CD4-positive, alpha-beta T cell (primary cell): Measurements from ENCODE around the gene WNK1. TPM values are rescaled to one million over a fixed set of nuclear protein-coding genes. Genes with fewer than 3 reads are reported as not detected.

Experiments used
- ATAC-seq: fragments of 200-7000 bp; cut with Tn5 transposase; one replicate; pipeline ENCODE4 v1.10.0; 2022; ENCODE audit warnings: mild to moderate bottlenecking; ENCODE audit not compliant: poor library complexity
- CTCF ChIA-PET: fragments of 350-600 bp; sonication (Branson Sonifier 250); formaldehyde crosslinking; loops from one replicate; lab custom pipeline; 2021; ENCODE audit warnings: antibody characterized with exemption, inconsistent platforms; lab: Charles Lee
- POLR2A ChIA-PET: fragments of 350-600 bp; sonication (Branson Sonifier 250); formaldehyde crosslinking; loops from one replicate; lab custom pipeline; 2021; ENCODE audit warnings: antibody characterized with exemption, inconsistent platforms; lab: Charles Lee
- DNase-seq, 14 experiments: peaks; one replicate each; pipeline ENCODE4 v3.0.0-alpha.2; 2013 to 2020; ENCODE audit warnings: mixed read lengths in 2 of 14
- H3K27ac ChIP-seq, 2 donors: one replicate each; pipeline versions ENCODE4 v1.5.1 to v1.7.0; 2013; ENCODE audit warnings: low read length in 2 of 2, low read depth in 1 of 2, mild to moderate bottlenecking in 1 of 2
- H3K27me3 ChIP-seq, 2 experiments: 1 replicate in 1 of 2; 2 replicates in 1 of 2; pipeline versions ENCODE4 v1.6.1 to v1.7.0; 2013; ENCODE audit warnings: low read length in 2 of 2, control low read depth in 1 of 2, mild to moderate bottlenecking in 1 of 2, moderate library complexity in 1 of 2; ENCODE audit not compliant: insufficient read depth in 2 of 2, control insufficient read depth in 1 of 2
- H3K36me3 ChIP-seq: one replicate; pipeline ENCODE4 v1.6.1; 2013; ENCODE audit warnings: low read length, control low read depth; ENCODE audit not compliant: insufficient read depth
- H3K4me1 ChIP-seq: one replicate; pipeline ENCODE4 v1.6.1; 2013; ENCODE audit warnings: low read length, control low read depth; ENCODE audit not compliant: insufficient read depth
- H3K4me3 ChIP-seq: one replicate; pipeline ENCODE4 v1.5.1; 2013; ENCODE audit warnings: mild to moderate bottlenecking, low read length, moderate library complexity
- H3K9me3 ChIP-seq, 2 experiments: 1 replicate in 1 of 2; 2 replicates in 1 of 2; pipeline versions ENCODE4 v1.6.1 to v1.7.0; 2013; ENCODE audit warnings: low read length in 2 of 2, mild to moderate bottlenecking in 2 of 2, control low read depth in 1 of 2, moderate library complexity in 1 of 2; ENCODE audit not compliant: control insufficient read depth in 1 of 2, insufficient read depth in 1 of 2
- H3K27ac Mint-ChIP-seq: one replicate; pipeline ENCODE4 v1.8.0; 2020; ENCODE audit warnings: mixed read lengths
- H3K27me3 Mint-ChIP-seq: one replicate; pipeline ENCODE4 v1.8.0; 2021; ENCODE audit warnings: mixed read lengths
- H3K36me3 Mint-ChIP-seq: one replicate; pipeline ENCODE4 v1.8.0; 2021; ENCODE audit warnings: low read depth, mixed read lengths
- H3K4me1 Mint-ChIP-seq: one replicate; pipeline ENCODE4 v1.8.0; 2021; ENCODE audit warnings: low read depth, mixed read lengths
- H3K4me3 Mint-ChIP-seq: one replicate; pipeline ENCODE4 v1.8.0; 2020; ENCODE audit warnings: mild to moderate bottlenecking, mixed read lengths
- H3K9me3 Mint-ChIP-seq: one replicate; pipeline ENCODE4 v1.8.0; 2020; ENCODE audit warnings: mixed read lengths
- intact Hi-C, 2 experiments: fragments of 100-400 bp; cut with DNase I in 1 of 2; cut with micrococcal nuclease in 1 of 2; formaldehyde crosslinking; loops; one replicate each; pipeline versions ENCODE4 v1.15.1 to v1.9.0; 2023 to 2025; cut with DNase I, micrococcal nuclease
- total RNA-seq, 174 experiments: library from RNA in 2 of 174; stranded (reverse) in 2 of 174; gene quantifications; one replicate each; pipeline ENCODE4 v1.2.3 and lab custom pipeline; 2021 to 2026
- TF ChIP-seq, protein P1 (sequence below): fragments of 200-600 bp; IDR thresholded peaks from one replicate; pipeline ENCODE4 v1.8.0; 2022; ENCODE audit warnings: antibody characterized with exemption, mild to moderate bottlenecking

The WNK1 gene
- total RNA-seq, 2 experiments from 2014 or later, result 193 to 198 TPM

DNA sequence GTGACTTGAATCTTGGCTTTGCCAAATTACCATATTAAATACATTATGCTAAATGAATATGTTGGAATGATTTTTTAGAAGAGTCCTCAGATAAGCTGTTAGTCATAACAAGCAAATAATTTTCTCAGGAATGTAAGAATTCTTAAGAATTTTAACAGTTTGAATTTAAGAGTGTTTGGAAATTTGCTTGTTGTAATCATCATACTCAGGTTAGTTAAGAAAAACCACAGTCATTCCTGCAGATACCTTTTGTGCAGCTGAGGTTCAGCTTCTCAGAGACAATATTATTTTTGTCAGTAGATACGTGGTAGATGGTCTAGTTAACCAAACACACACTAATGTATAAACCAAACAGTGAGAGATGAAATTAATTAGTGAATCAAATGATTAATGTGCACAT is 8.9 kb downstream of the WNK1 start:
- TF ChIP-seq, protein P1, sequence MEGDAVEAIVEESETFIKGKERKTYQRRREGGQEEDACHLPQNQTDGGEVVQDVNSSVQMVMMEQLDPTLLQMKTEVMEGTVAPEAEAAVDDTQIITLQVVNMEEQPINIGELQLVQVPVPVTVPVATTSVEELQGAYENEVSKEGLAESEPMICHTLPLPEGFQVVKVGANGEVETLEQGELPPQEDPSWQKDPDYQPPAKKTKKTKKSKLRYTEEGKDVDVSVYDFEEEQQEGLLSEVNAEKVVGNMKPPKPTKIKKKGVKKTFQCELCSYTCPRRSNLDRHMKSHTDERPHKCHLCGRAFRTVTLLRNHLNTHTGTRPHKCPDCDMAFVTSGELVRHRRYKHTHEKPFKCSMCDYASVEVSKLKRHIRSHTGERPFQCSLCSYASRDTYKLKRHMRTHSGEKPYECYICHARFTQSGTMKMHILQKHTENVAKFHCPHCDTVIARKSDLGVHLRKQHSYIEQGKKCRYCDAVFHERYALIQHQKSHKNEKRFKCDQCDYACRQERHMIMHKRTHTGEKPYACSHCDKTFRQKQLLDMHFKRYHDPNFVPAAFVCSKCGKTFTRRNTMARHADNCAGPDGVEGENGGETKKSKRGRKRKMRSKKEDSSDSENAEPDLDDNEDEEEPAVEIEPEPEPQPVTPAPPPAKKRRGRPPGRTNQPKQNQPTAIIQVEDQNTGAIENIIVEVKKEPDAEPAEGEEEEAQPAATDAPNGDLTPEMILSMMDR, result no peak
- no peak overlapping the region for H3K4me3 ChIP-seq
- H3K4me1 ChIP-seq, result peaks cover 48% of the 10 kb centered on the region
- no peaks in the 10 kb centered on the region for H3K9me3 ChIP-seq
- peak overlapping the region; percentile 3 for H3K4me3 Mint-ChIP-seq
- peaks cover 20% of the 10 kb centered on the region for H3K36me3 ChIP-seq
- POLR2A ChIA-PET, result interaction anchor here (0.9 to 2.7 kb wide), 7 partner anchors 9 to 198 kb away, joined by 3 to 13 read pairs (median 4); partner anchors contain the start of gene WNK1
- H3K27me3 ChIP-seq, result no peaks in the 10 kb centered on the region
- peaks cover 48% of the 10 kb centered on the region for H3K36me3 Mint-ChIP-seq
- DNase-seq (no peak), ATAC-seq (no peak)
- CTCF ChIA-PET, result interaction anchor here (0.7 to 2.6 kb wide), 5 partner anchors 10 to 185 kb away, joined by 3 to 10 read pairs (median 4); no protein-coding TSS in a partner anchor
- H3K27ac ChIP-seq, result no peak overlapping the region
- peak overlapping the region; percentile 29 for H3K27ac Mint-ChIP-seq
- H3K4me1 Mint-ChIP-seq, result peaks cover 77% of the 10 kb centered on the region
- no peaks in the 10 kb centered on the region for H3K9me3 Mint-ChIP-seq
- intact Hi-C loops, result no loop called here
- no peaks in the 10 kb centered on the region for H3K27me3 Mint-ChIP-seq

DNA sequence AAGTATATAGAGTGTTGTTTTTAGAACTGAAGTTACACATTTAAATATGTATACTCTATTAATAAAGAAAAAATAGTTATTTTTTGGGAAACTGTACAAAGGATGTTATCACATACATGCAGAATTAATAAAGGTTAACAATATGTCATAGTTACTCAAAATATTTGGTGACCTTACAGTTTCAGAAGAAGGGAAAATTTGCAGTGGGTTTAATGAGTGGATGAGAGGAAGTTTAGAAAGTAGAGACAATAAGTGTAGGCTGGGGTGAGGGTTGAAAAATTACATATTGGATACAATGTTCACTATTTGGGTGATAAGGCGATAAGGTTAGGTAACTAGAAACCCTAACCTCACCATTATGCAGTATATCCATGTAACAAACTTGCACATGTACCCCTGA is 13.5 kb downstream of the WNK1 start:
- DNase-seq, result no peak
- TF ChIP-seq, protein P1, result no peak
- Mint-ChIP-seq H3K9me3 (no peaks in the 10 kb centered on the region), H3K4me3 (no peak overlapping the region), H3K4me1 (peaks cover 75% of the 10 kb centered on the region), H3K36me3 (peaks cover 42% of the 10 kb centered on the region), H3K27me3 (no peaks in the 10 kb centered on the region), H3K27ac (no peak overlapping the region)
- no peaks in the 10 kb centered on the region for H3K9me3 ChIP-seq
- no peak overlapping the region for H3K27ac ChIP-seq
- H3K36me3 ChIP-seq, result peaks cover 20% of the 10 kb centered on the region
- ATAC-seq, result no peak
- peaks cover 53% of the 10 kb centered on the region for H3K4me1 ChIP-seq
- ChIA-PET POLR2A (interaction anchor here (1.1 to 2.5 kb wide), 2 partner anchors 12 kb away, joined by 3 to 10 read pairs; no protein-coding TSS in a partner anchor), CTCF (interaction anchor here (1.0 kb wide), 1 partner anchor 12 kb away, joined by 3 read pairs; no protein-coding TSS in a partner anchor)
- intact Hi-C loops, result no loop called here
- H3K27me3 ChIP-seq, result no peaks in the 10 kb centered on the region
- H3K4me3 ChIP-seq, result no peak overlapping the region

GRCh38 chr12:768434-768833 is 16.1 kb downstream of the WNK1 start:
- no peaks in the 10 kb centered on the region for H3K9me3 Mint-ChIP-seq
- no peak for ATAC-seq
- no peak for DNase-seq
- ChIA-PET POLR2A (interaction anchor here (0.9 kb wide), 1 partner anchor 11 kb away, joined by 3 read pairs; no protein-coding TSS in a partner anchor), CTCF (interaction anchor here (0.8 kb wide), 1 partner anchor 9 kb away, joined by 3 read pairs; no protein-coding TSS in a partner anchor)
- no peaks in the 10 kb centered on the region for H3K27me3 Mint-ChIP-seq
- Histone ChIP-seq H3K9me3 (no peaks in the 10 kb centered on the region), H3K4me3 (no peak overlapping the region), H3K27ac (no peak overlapping the region), H3K4me1 (peaks cover 56% of the 10 kb centered on the region), H3K27me3 (no peaks in the 10 kb centered on the region), H3K36me3 (peaks cover 12% of the 10 kb centered on the region)
- TF ChIP-seq, protein P1, result no peak
- peak overlapping the region; percentile 61 for H3K27ac Mint-ChIP-seq
- peaks cover 26% of the 10 kb centered on the region for H3K36me3 Mint-ChIP-seq
- intact Hi-C loops, result no loop called here
- H3K4me1 Mint-ChIP-seq, result peaks cover 82% of the 10 kb centered on the region
- no peak overlapping the region for H3K4me3 Mint-ChIP-seq
